COLO668 (cell line): ENCODE results near the gene PROP1.
"Not testable (repeated sequence)": the region's sequence is repeated elsewhere in the genome, so short reads cannot be mapped to it uniquely, and the experiment has no call there.

Experiments used
- DNase-seq: peaks from one replicate; lab custom pipeline; 2025; ENCODE audit not compliant: unreplicated experiment; lab: John Stamatoyannopoulos, UW

PROP1 gene

GRCh38 chr5:177995691-177996595 lies at the start of gene PROP1:
TSS of gene PROP1 (minus strand) at chr5:177996242. CDS start at chr5:177995933, 309 bp downstream.
- no peak for DNase-seq

GRCh38 chr5:178019379-178020030 lies 23.5 kb upstream of the PROP1 start:
- DNase-seq, result not testable (repeated sequence)

DNA sequence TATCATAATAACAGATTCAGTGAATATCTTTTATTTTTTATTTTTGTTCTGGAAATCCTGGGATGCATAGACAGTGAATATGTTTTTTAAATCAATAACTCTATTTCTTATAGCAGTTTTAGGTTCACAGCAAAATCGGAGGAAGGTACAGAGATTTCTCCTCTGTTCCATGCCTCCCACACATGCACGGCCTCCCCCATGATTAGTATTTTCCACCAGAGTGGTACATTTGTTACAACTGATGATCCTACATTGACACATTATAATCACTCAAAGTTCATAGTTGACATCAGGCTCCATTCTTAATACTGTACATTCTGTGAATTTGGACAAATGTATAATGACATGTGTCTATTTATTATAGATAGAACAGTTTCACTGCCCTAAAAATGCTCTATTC lies 16.7 kb upstream of the PROP1 start:
- not testable (repeated sequence) for DNase-seq

GRCh38 chr5:178011816-178012554 lies 15.9 kb upstream of the PROP1 start:
- DNase-seq, result not testable (repeated sequence)

DNA sequence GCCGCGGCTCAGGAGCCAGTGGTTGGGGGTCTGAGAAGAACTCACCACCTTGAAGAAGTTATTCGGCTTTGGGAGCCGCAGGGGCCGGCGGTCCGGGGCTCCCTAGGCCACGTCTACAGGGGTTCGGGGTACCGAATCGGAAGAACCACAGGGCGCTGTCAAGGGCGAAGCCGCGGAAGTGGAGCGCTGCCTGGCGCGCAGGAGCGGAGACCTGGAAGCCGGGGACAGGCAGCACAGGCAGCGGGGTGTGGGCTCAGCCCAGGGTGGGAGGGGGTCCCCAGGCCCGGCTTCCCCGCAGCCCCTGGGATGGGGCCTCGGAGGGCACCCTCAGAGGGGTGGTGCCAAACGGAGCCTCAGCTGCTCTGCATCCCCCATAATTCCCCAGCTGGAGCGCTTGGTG lies 11.2 kb upstream of the PROP1 start:
- not testable (repeated sequence) for DNase-seq

GRCh38 chr5:178006536-178007231 lies 10.6 kb upstream of the PROP1 start:
- not testable (repeated sequence) for DNase-seq

DNA sequence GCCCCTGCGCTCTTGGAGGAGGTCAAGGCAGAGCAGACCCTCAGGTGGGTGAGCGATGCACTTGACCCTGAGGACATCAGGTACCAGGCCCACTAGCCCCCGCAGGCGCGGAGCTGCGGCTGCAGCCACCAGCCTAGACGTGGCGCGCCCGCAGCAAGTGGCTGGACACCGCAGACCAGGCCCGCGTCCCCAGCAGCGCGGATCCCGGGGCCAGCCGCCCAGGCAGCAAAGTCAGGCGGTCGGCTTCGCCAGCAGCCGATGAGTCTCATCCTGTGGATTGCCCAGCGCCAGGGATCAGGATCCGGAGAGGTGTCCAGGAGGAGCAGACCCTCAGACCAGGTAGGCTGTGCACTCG lies 10.1 kb upstream of the PROP1 start:
- not testable (repeated sequence) for DNase-seq

DNA sequence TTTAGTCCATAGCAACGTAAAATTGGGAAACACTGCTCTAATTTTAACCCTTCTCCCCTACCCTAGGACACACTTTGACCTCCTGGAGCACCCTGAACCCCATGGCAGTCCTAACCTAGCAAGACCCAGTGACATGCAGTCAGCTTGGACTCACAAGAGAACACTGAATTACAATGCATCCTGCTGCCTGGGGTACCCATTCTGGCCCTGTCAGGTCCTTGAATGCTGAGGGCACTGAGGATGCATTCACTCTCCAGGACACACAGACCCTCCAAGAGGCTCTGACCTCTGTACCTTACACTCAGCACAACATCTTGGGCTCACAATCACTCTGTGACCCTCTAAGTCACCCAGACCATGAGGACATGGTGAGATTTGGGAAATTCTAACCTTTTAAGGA lies 1.8 kb upstream of the PROP1 start:
- no peak for DNase-seq

GRCh38 chr5:177997319-177997670 lies 1.3 kb upstream of the PROP1 start:
- no peak for DNase-seq

DNA sequence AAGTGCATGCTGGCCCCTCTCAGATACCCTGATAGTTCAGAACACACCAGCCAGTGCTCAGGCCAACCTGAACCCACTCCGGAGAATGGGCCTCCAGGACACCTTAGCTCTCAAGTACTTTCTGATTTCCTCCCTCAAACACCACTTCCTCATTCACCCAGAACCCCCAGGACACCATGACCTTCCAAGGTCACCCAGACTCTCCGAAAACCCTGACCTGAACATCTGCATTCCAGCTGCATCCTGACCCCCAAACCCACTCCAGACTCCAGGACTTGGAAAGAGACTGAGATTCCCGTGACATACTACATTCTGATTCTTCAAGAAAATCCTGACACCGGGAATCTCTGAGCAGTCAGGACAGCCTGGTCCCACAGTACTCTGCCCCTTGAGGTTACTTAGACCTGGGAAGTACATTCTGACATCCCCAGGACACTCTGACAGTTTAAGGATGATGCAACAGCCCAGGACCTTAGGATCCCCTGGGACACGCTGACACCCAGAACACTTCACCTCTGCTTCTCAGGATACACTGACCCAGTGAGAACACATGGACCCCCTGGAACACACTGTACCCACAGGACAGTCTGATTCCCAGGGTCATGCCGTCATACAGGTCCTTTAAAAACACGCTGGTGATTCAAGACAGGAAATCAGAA lies 747 bp upstream of the PROP1 start:
- DNase-seq, result no peak

- no peak for DNase-seq
Observed at GRCh38 chr5:177994561-177995190, 1.4 kb downstream of the PROP1 start.

GRCh38 chr5:177994063-177994462 lies 2.0 kb downstream of the PROP1 start:
- no peak for DNase-seq

DNA sequence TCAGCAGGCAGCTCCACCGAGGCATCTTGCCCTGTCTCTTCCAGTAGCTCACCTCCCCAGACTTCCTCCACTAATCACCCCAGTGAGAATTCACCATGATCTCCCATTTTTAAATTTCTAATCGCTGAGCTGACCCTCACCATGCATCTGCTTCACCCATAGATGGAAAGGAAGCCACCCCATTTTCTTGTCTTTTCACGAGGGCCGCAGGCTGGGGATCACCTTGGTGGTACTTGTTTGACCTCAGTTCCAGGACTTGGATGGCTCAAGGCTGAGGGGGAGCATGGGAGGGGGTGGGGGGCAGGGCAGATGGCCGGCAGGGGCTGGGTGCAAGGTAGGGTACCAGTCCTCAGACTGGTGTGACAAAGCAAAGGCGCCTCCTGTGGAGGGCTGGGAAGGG lies 3.6 kb downstream of the PROP1 start:
- DNase-seq, result no peak

- DNase-seq, result no peak
Observed at GRCh38 chr5:177988989-177989625, 6.9 kb downstream of the PROP1 start.

DNA sequence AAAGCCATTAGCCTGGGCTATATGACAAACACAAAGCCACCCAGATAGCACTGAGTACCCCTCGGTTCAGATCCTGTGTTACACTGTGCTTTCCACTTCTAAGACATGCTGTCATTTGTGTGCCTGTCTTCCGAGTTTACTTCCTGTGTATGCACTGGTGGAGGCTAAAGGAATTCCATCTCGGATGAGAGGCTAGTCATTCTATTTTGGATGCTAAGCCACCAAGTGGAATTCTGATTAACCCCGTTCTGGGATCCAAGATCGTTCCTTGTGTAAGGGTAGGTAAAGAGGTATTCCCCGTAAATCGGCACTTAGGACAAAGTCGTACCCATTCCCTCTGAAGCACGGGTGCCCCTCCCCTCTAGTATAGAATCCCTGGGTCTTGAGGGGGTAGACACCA lies 8.7 kb downstream of the PROP1 start:
- no peak for DNase-seq

DNA sequence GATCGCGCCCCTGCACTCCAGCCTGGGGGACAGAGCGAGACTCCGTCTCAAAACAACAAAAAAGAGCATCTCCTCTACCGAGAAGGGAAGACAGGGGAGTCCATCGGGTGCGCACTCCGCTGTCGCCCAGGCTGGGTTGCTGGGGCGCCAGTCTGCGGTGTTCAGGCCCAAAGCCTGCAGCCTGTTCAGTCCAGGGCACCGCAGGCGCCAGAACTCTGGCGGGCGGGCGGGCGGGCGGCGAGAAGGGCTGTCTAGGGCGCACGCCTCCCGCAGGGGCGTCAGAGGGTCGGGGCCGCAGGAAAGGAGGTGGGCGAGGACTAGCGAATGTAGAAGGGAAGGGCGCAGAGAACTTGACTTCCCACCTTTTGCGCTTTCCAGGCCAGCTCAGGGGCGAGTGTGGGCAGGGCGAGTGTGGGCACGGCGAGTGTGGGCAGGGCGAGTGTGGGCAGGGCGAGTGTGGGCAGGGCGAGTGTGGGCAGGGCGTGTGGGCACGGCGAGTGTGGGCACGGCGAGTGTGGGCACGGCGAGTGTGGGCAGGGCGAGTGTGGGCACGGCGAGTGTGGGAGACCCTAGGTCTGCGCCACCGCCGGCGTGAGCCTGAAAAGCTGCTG lies 10.5 kb downstream of the PROP1 start:
- DNase-seq, result no peak

GRCh38 chr5:177984584-177985206 lies 11.3 kb downstream of the PROP1 start:
- no peak for DNase-seq

DNA sequence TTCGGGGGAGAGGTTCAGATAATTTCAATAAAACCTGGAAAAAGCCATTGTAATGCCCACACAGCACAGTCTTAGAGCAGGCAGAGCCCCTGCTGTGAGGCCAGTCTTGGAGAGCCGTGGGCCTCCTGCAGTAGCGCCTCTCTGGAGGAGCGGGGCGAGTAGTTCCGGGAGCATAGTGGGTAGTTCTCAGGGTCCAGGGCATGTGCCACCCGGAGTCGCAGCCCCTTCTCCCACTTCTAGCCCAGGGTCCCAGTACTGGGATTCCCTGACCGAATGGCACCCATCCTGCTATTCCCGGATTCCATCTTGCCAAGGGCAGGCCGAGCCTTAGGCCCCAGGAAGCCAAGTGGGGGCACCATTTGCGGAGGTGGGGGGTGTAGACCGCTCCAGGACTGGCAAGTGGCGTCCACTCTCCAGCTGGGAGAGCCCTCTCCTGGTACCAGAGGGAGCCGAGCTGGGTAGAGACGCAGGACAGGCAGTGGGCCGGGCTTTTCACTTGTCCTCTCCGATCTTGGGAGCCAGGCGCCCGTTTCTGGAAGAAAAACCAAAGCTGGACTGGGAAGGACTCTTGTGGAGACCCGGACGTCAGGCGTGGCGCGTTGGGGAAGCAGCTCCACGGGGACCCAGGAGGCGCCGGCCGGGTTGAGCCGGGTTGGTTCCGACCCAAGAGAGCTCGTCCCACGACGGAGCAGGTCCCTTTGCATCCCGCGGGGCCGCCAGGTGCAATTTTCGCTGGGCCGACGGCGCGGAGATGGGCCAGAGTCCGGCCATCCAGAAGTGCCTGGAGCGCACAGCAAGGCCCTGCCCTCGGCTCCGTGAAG lies 12.1 kb downstream of the PROP1 start:
- DNase-seq, result no peak
